Tibial nerve (tissue), 3 donors: ENCODE measurements around the gene SEMA5A.

Experiments
- CTCF ChIP-seq, 5 experiments: fragments of 200-600 bp in 3 of 5; fragments of 450-650 bp in 2 of 5; sonication (generic) in 3 of 5; IDR thresholded peaks; one replicate each; pipeline ENCODE4 v1.5.1; 2016 to 2019; ENCODE audit warnings: antibody characterized with exemption in 5 of 5, mild to moderate bottlenecking in 3 of 5, moderate library complexity in 2 of 5
- POLR2A ChIP-seq, 2 donors: fragments of 450-650 bp; IDR thresholded peaks; one replicate each; pipeline ENCODE4 v1.6.1; 2017; ENCODE audit warnings: antibody characterized with exemption in 2 of 2, mild to moderate bottlenecking in 2 of 2, moderate library complexity in 2 of 2

GRCh38 chr5:9588254-9588653 lies 42.4 kb upstream of the SEMA5A start:
- no peak for TF ChIP-seq CTCF (IDR thresholded peaks at IDR 0.05)
- no peak for TF ChIP-seq POLR2A (IDR thresholded peaks at IDR 0.05)
